HEK293 (cell line): ENCODE measurements around the gene ARHGAP25.

ENCODE experiments used
- CTCF ChIA-PET: fragments of 350-600 bp; formaldehyde crosslinking; extraction: SDS; loops from one replicate; lab custom pipeline; 2021; ENCODE audit warnings: antibody characterized with exemption; lab: Yijun Ruan, JAX
- POLR2A ChIA-PET: fragments of 300-600 bp; formaldehyde crosslinking; extraction: SDS; loops from one replicate; lab custom pipeline; 2020; ENCODE audit warnings: antibody characterized with exemption, inconsistent platforms; lab: Yijun Ruan, JAX
- H3K27ac ChIP-seq: fragments of 200-500 bp; sonication (Bioruptor generic); 2 replicates; pipeline ENCODE4 v1.5.1; 2014; ENCODE audit warnings: low read depth, low read length, control low read depth, inconsistent platforms; ENCODE audit errors: extremely low read depth
- H3K36me3 ChIP-seq, 2 experiments: fragments of 200-500 bp in 1 of 2; sonication (Bioruptor generic) in 1 of 2; 1 replicate in 1 of 2; 2 replicates in 1 of 2; pipeline ENCODE4 v1.5.1; 2014 to 2017; ENCODE audit warnings: inconsistent platforms in 2 of 2, low read length in 2 of 2; ENCODE audit not compliant: control insufficient read depth in 2 of 2, insufficient read depth in 1 of 2
- H3K4me1 ChIP-seq: fragments of 200-500 bp; sonication (Bioruptor generic); 2 replicates; pipeline ENCODE4 v1.5.1; 2014; ENCODE audit warnings: mild to moderate bottlenecking, low read length, inconsistent platforms; ENCODE audit not compliant: control insufficient read depth, insufficient read depth
- H3K4me3 ChIP-seq: 2 replicates; pipeline ENCODE4 v1.5.1; 2011; ENCODE audit warnings: low read depth, mild to moderate bottlenecking, control low read depth, low read length, moderate library complexity
- H3K9me3 ChIP-seq: fragments of 200-500 bp; sonication (Bioruptor generic); 2 replicates; pipeline ENCODE4 v1.5.1; 2014; ENCODE audit warnings: low read depth, low read length, inconsistent platforms; ENCODE audit not compliant: control insufficient read depth, insufficient read depth
- GFI1B ChIP-seq: fragments of 450-650 bp; formaldehyde crosslinking; IDR thresholded peaks from 2 replicates; pipeline ENCODE4 v1.5.1; 2016; ENCODE audit warnings: missing biosample characterization, missing genetic modification characterization
- HOXD13 ChIP-seq: sonication (generic); formaldehyde crosslinking; IDR thresholded peaks from 2 replicates; pipeline ENCODE4 v1.8.0; 2022; ENCODE audit warnings: missing genetic modification reagents, borderline replicate concordance
- IKZF3 ChIP-seq: fragments of 450-650 bp; IDR thresholded peaks from 2 replicates; pipeline ENCODE4 v1.5.0; 2018; ENCODE audit warnings: missing biosample characterization, mild to moderate bottlenecking, missing genetic modification characterization, moderate library complexity
- SP3 ChIP-seq: fragments of 450-650 bp; formaldehyde crosslinking; IDR thresholded peaks from 2 replicates; pipeline ENCODE4 v1.5.1; 2016; ENCODE audit warnings: missing biosample characterization, missing genetic modification characterization
- ZNF140 ChIP-seq: fragments of 450-650 bp; formaldehyde crosslinking; IDR thresholded peaks from 2 replicates; pipeline ENCODE4 v1.5.1; 2016; ENCODE audit warnings: missing biosample characterization, missing genetic modification characterization
- ZNF155 ChIP-seq: fragments of 450-650 bp; formaldehyde crosslinking; IDR thresholded peaks from 2 replicates; pipeline ENCODE4 v1.5.1; 2016; ENCODE audit warnings: missing biosample characterization, missing genetic modification characterization
- ZNF529 ChIP-seq: fragments of 450-650 bp; formaldehyde crosslinking; IDR thresholded peaks from 2 replicates; pipeline ENCODE4 v1.5.1; 2017; ENCODE audit warnings: missing genetic modification characterization, missing biosample characterization; ENCODE audit not compliant: insufficient replicate concordance
- ZNF621 ChIP-seq: fragments of 450-650 bp; formaldehyde crosslinking; IDR thresholded peaks from 2 replicates; pipeline ENCODE4 v1.5.1; 2017; ENCODE audit warnings: missing biosample characterization, missing genetic modification characterization
- ZNF654 ChIP-seq: fragments of 450-650 bp; formaldehyde crosslinking; IDR thresholded peaks from 2 replicates; pipeline ENCODE4 v1.5.1; 2016; ENCODE audit warnings: low read depth, missing biosample characterization, missing genetic modification characterization
- ZNF747 ChIP-seq: fragments of 450-650 bp; formaldehyde crosslinking; IDR thresholded peaks from 2 replicates; pipeline ENCODE4 v1.5.1; 2016; ENCODE audit warnings: missing biosample characterization, missing genetic modification characterization
- TF ChIP-seq, protein P1 (sequence below): fragments of 450-650 bp; formaldehyde crosslinking; IDR thresholded peaks from 2 replicates; pipeline ENCODE4 v1.5.1; 2016; ENCODE audit warnings: missing biosample characterization, missing genetic modification characterization
- TF ChIP-seq, protein P2 (sequence below): fragments of 450-650 bp; formaldehyde crosslinking; IDR thresholded peaks from 2 replicates; pipeline ENCODE4 v1.5.1; 2016; ENCODE audit warnings: missing biosample characterization, missing genetic modification characterization
- TF ChIP-seq, protein P3 (sequence below): fragments of 450-650 bp; formaldehyde crosslinking; IDR thresholded peaks from 2 replicates; pipeline ENCODE4 v1.5.1; 2016; ENCODE audit warnings: missing biosample characterization, missing genetic modification characterization
- TF ChIP-seq, protein P4 (sequence below): fragments of 450-650 bp; formaldehyde crosslinking; IDR thresholded peaks from 2 replicates; pipeline ENCODE4 v1.5.1; 2016; ENCODE audit warnings: missing biosample characterization, missing genetic modification characterization
- TF ChIP-seq, protein P5 (sequence below): fragments of 450-650 bp; formaldehyde crosslinking; IDR thresholded peaks from 2 replicates; pipeline ENCODE4 v1.5.1; 2016; ENCODE audit warnings: missing biosample characterization, missing genetic modification characterization

Gene ARHGAP25

DNA sequence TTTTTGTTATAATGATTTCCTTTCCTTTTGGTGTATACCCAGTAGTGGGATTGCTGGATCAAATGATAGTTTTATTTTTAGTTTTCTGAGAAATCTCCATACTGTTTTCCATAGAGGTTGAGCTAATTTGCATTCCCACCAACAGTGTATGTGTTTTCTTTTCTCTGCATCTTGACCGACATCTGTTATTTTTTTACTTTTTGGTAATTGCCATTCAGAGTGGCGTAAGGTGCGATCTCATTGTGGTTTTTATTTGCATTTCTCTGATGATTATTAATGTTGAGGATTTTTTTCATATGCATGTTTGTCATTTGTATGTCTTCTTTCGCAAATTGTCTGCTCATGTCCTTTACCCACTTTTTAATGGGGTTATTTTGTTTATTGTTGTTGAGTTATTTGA is 58.1 kb downstream of the ARHGAP25 start:
- POLR2A ChIA-PET, result no interaction called here
- CTCF ChIA-PET, result interaction anchor here (1.2 kb wide), 1 partner anchor 41 kb away, joined by 5 read pairs; no protein-coding TSS in a partner anchor
- Histone ChIP-seq H3K36me3 (no peaks in the 10 kb centered on the region), H3K9me3 (no peaks in the 10 kb centered on the region; the same call in 1 of the 2 replicates), H3K4me1 (no peaks in the 10 kb centered on the region), H3K27ac (no peak overlapping the region), H3K4me3 (no peak overlapping the region)
- TF ChIP-seq ZNF140 (tag by site-specific recombination) (no peak), ZNF747 (tag by site-specific recombination) (no peak), HOXD13 (CRISPR knock-in tag) (no peak), ZNF155 (tag by site-specific recombination) (no peak), IKZF3 (tag by site-specific recombination) (no peak), ZNF621 (tag by site-specific recombination) (no peak), SP3 (no peak), GFI1B (tag by site-specific recombination) (no peak), ZNF654 (no peak), ZNF529 (tag by site-specific recombination) (no peak)
- TF ChIP-seq, protein P1, sequence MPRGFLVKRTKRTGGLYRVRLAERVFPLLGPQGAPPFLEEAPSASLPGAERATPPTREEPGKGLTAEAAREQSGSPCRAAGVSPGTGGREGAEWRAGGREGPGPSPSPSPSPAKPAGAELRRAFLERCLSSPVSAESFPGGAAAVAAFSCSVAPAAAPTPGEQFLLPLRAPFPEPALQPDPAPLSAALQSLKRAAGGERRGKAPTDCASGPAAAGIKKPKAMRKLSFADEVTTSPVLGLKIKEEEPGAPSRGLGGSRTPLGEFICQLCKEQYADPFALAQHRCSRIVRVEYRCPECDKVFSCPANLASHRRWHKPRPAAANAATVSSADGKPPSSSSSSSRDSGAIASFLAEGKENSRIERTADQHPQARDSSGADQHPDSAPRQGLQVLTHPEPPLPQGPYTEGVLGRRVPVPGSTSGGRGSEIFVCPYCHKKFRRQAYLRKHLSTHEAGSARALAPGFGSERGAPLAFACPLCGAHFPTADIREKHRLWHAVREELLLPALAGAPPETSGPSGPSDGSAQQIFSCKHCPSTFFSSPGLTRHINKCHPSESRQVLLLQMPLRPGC (tag by site-specific recombination), result no peak
- TF ChIP-seq, protein P2, sequence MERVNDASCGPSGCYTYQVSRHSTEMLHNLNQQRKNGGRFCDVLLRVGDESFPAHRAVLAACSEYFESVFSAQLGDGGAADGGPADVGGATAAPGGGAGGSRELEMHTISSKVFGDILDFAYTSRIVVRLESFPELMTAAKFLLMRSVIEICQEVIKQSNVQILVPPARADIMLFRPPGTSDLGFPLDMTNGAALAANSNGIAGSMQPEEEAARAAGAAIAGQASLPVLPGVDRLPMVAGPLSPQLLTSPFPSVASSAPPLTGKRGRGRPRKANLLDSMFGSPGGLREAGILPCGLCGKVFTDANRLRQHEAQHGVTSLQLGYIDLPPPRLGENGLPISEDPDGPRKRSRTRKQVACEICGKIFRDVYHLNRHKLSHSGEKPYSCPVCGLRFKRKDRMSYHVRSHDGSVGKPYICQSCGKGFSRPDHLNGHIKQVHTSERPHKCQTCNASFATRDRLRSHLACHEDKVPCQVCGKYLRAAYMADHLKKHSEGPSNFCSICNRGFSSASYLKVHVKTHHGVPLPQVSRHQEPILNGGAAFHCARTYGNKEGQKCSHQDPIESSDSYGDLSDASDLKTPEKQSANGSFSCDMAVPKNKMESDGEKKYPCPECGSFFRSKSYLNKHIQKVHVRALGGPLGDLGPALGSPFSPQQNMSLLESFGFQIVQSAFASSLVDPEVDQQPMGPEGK (tag by site-specific recombination), result no peak
- TF ChIP-seq, protein P3, sequence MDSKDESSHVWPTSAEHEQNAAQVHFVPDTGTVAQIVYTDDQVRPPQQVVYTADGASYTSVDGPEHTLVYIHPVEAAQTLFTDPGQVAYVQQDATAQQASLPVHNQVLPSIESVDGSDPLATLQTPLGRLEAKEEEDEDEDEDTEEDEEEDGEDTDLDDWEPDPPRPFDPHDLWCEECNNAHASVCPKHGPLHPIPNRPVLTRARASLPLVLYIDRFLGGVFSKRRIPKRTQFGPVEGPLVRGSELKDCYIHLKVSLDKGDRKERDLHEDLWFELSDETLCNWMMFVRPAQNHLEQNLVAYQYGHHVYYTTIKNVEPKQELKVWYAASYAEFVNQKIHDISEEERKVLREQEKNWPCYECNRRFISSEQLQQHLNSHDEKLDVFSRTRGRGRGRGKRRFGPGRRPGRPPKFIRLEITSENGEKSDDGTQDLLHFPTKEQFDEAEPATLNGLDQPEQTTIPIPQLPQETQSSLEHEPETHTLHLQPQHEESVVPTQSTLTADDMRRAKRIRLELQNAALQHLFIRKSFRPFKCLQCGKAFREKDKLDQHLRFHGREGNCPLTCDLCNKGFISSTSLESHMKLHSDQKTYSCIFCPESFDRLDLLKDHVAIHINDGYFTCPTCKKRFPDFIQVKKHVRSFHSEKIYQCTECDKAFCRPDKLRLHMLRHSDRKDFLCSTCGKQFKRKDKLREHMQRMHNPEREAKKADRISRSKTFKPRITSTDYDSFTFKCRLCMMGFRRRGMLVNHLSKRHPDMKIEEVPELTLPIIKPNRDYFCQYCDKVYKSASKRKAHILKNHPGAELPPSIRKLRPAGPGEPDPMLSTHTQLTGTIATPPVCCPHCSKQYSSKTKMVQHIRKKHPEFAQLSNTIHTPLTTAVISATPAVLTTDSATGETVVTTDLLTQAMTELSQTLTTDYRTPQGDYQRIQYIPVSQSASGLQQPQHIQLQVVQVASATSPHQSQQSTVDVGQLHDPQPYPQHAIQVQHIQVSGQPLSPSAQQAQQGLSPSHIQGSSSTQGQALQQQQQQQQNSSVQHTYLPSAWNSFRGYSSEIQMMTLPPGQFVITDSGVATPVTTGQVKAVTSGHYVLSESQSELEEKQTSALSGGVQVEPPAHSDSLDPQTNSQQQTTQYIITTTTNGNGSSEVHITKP (tag by site-specific recombination), result no peak
- TF ChIP-seq, protein P4, sequence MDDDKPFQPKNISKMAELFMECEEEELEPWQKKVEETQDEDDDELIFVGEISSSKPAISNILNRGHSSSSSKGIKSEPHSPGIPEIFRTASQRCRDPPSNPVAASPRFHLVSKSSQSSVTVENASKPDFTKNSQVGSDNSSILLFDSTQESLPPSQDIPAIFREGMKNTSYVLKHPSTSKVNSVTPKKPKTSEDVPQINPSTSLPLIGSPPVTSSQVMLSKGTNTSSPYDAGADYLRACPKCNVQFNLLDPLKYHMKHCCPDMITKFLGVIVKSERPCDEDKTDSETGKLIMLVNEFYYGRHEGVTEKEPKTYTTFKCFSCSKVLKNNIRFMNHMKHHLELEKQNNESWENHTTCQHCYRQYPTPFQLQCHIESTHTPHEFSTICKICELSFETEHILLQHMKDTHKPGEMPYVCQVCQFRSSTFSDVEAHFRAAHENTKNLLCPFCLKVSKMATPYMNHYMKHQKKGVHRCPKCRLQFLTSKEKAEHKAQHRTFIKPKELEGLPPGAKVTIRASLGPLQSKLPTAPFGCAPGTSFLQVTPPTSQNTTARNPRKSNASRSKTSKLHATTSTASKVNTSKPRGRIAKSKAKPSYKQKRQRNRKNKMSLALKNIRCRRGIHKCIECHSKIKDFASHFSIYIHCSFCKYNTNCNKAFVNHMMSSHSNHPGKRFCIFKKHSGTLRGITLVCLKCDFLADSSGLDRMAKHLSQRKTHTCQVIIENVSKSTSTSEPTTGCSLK (tag by site-specific recombination), result no peak
- TF ChIP-seq, protein P5, sequence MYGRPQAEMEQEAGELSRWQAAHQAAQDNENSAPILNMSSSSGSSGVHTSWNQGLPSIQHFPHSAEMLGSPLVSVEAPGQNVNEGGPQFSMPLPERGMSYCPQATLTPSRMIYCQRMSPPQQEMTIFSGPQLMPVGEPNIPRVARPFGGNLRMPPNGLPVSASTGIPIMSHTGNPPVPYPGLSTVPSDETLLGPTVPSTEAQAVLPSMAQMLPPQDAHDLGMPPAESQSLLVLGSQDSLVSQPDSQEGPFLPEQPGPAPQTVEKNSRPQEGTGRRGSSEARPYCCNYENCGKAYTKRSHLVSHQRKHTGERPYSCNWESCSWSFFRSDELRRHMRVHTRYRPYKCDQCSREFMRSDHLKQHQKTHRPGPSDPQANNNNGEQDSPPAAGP (tag by site-specific recombination), result no peak
